Skeletal muscle tissue (tissue), 4 donors: Measurements from ENCODE around the gene FAM25G. TPM values are rescaled to one million over a fixed set of nuclear protein-coding genes. Genes with fewer than 3 reads are reported as not detected.
"Not testable (repeated sequence)": the region's sequence is repeated elsewhere in the genome, so short reads cannot be mapped to it uniquely, and the experiment has no call there.

ENCODE experiments used
- H3K27ac ChIP-seq: one replicate; pipeline ENCODE4 v1.7.0; 2013; ENCODE audit warnings: mild to moderate bottlenecking, low read depth, low read length, inconsistent platforms
- H3K27me3 ChIP-seq, 3 donors: one replicate each; pipeline ENCODE4 v1.7.0; 2013; ENCODE audit warnings: low read length in 3 of 3; ENCODE audit not compliant: control insufficient read depth in 3 of 3, insufficient read depth in 3 of 3
- H3K36me3 ChIP-seq, 3 donors: one replicate each; pipeline ENCODE4 v1.7.0; 2013; ENCODE audit warnings: low read length in 3 of 3; ENCODE audit not compliant: control insufficient read depth in 3 of 3, insufficient read depth in 3 of 3
- H3K4me1 ChIP-seq, 3 donors: one replicate each; pipeline ENCODE4 v1.7.0; 2013; ENCODE audit warnings: low read length in 3 of 3, mild to moderate bottlenecking in 3 of 3; ENCODE audit not compliant: control insufficient read depth in 3 of 3, insufficient read depth in 3 of 3
- H3K4me3 ChIP-seq, 3 donors: one replicate each; pipeline ENCODE4 v1.7.0; 2013; ENCODE audit warnings: low read length in 3 of 3
- H3K9ac ChIP-seq, 3 donors: one replicate each; pipeline ENCODE4 v1.7.0; 2013; ENCODE audit warnings: low read length in 3 of 3, mild to moderate bottlenecking in 3 of 3, moderate library complexity in 2 of 3, low read depth in 1 of 3
- H3K9me3 ChIP-seq, 3 donors: one replicate each; pipeline ENCODE4 v1.7.0; 2013; ENCODE audit warnings: low read length in 3 of 3; ENCODE audit not compliant: control insufficient read depth in 3 of 3
- total RNA-seq: library from RNA; depleted of rRNA; stranded (reverse); fragments of >200 nt; gene quantifications from one replicate; pipeline ENCODE4 v1.2.3, GENCODE V29; 2014
- donor health status: Osteomylitis.

Gene FAM25G
- total RNA-seq, 1 donor from 2014 or later, result not detected

- H3K4me3 ChIP-seq, H3K9me3 ChIP-seq, H3K27ac ChIP-seq, H3K36me3 ChIP-seq, H3K4me1 ChIP-seq, H3K9ac ChIP-seq, H3K27me3 ChIP-seq: not testable (repeated sequence)
These were observed 10.2 kb downstream of the FAM25G start for GRCh38 chr10:47481182-47481766.

GRCh38 chr10:47480133-47480532 lies 11.4 kb downstream of the FAM25G start:
- not testable (repeated sequence) for H3K27ac ChIP-seq, H3K4me3 ChIP-seq, H3K27me3 ChIP-seq, H3K9me3 ChIP-seq, H3K36me3 ChIP-seq, H3K4me1 ChIP-seq, H3K9ac ChIP-seq

GRCh38 chr10:47478114-47478513 lies 13.4 kb downstream of the FAM25G start:
- not testable (repeated sequence) for H3K4me3 ChIP-seq, H3K4me1 ChIP-seq, H3K36me3 ChIP-seq, H3K9me3 ChIP-seq, H3K27ac ChIP-seq, H3K9ac ChIP-seq, H3K27me3 ChIP-seq

GRCh38 chr10:47477078-47477477 lies 14.4 kb downstream of the FAM25G start:
- H3K4me1 ChIP-seq, H3K36me3 ChIP-seq, H3K27me3 ChIP-seq, H3K9me3 ChIP-seq, H3K4me3 ChIP-seq, H3K27ac ChIP-seq, H3K9ac ChIP-seq: not testable (repeated sequence)

- H3K4me1 ChIP-seq, H3K27me3 ChIP-seq, H3K4me3 ChIP-seq, H3K27ac ChIP-seq, H3K36me3 ChIP-seq, H3K9me3 ChIP-seq, H3K9ac ChIP-seq: not testable (repeated sequence)
These were observed 16.4 kb downstream of the FAM25G start for GRCh38 chr10:47475101-47475500.

GRCh38 chr10:47473516-47473915 lies 18.0 kb downstream of the FAM25G start:
- H3K4me3 ChIP-seq, H3K9ac ChIP-seq, H3K36me3 ChIP-seq, H3K9me3 ChIP-seq, H3K27ac ChIP-seq, H3K27me3 ChIP-seq, H3K4me1 ChIP-seq: not testable (repeated sequence)

GRCh38 chr10:47472647-47473046 lies 18.9 kb downstream of the FAM25G start:
- H3K9ac ChIP-seq, H3K9me3 ChIP-seq, H3K4me1 ChIP-seq, H3K27me3 ChIP-seq, H3K27ac ChIP-seq, H3K4me3 ChIP-seq, H3K36me3 ChIP-seq: not testable (repeated sequence)

- not testable (repeated sequence) for H3K4me3 ChIP-seq, H3K36me3 ChIP-seq, H3K27ac ChIP-seq, H3K9me3 ChIP-seq, H3K9ac ChIP-seq, H3K4me1 ChIP-seq, H3K27me3 ChIP-seq
These were observed 19.4 kb downstream of the FAM25G start for GRCh38 chr10:47472072-47472471.

- H3K9me3 ChIP-seq, H3K27me3 ChIP-seq, H3K36me3 ChIP-seq, H3K27ac ChIP-seq, H3K9ac ChIP-seq, H3K4me1 ChIP-seq, H3K4me3 ChIP-seq: not testable (repeated sequence)
These were observed 22.6 kb downstream of the FAM25G start for GRCh38 chr10:47468731-47469528.

- not testable (repeated sequence) for H3K4me1 ChIP-seq, H3K36me3 ChIP-seq, H3K9ac ChIP-seq, H3K27me3 ChIP-seq, H3K27ac ChIP-seq, H3K9me3 ChIP-seq, H3K4me3 ChIP-seq
These were observed 23.5 kb downstream of the FAM25G start for GRCh38 chr10:47467957-47468356.
